ENCODE measurements around the gene CFAP54. TPM values are rescaled to one million over a fixed set of nuclear protein-coding genes. Genes with fewer than 3 reads are reported as not detected.

CFAP54 gene
- polyA plus RNA-seq, 1 donor from 2014 or later, result 1.1 TPM

DNA sequence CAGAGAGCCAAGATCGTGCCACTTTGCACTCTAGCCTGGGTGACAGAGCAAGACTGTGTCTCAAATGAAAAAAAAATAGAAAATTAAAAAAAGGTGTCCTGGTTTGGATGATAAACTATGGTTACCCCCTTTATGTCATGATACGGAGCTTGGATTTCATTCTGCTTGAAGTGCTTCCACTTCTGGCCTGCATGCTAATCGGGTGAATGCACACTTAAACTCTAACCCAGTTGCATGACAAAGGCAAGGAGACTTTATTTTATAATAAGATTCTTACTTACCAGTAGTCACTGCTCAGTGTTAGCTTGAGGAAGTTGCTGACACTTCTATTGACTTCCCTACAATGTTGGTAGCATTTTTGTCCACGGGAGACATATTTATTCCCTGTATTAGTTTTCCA, 24.3 kb downstream of the CFAP54 start:
- Histone ChIP-seq H4K20me1 (ENCODE audit: insufficient read depth) (no peaks in the 10 kb centered on the region), H3K9ac (ENCODE audit: low read length) (no peak overlapping the region), H3K79me2 (replicated peaks; ENCODE audit: insufficient read depth, low read length) (no peaks in the 10 kb centered on the region), H3K9me2 (ENCODE audit: insufficient read depth, low read length) (no peaks in the 10 kb centered on the region), H3K36me3 (ENCODE audit: insufficient read depth, low read length) (no peaks in the 10 kb centered on the region), H3K27ac (ENCODE audit: low read length) (no peak overlapping the region), H3K4me2 (ENCODE audit: low read length) (no peak overlapping the region), H3F3A (ENCODE audit: insufficient read depth, low read length, poor library complexity, severe bottlenecking) (no peaks in the 10 kb centered on the region), H2AFZ (ENCODE audit: low read depth, low read length) (no peak overlapping the region), H3K9me3 (ENCODE audit: low read length) (no peaks in the 10 kb centered on the region), H3K27me3 (ENCODE audit: insufficient read depth, low read depth, low read length) (no peaks in the 10 kb centered on the region), H3K4me3 (ENCODE audit: low read length) (no peak overlapping the region)
- TF ChIP-seq POLR2AphosphoS5 (IDR thresholded peaks at IDR 0.05), result no peak
- TF ChIP-seq, protein P1, sequence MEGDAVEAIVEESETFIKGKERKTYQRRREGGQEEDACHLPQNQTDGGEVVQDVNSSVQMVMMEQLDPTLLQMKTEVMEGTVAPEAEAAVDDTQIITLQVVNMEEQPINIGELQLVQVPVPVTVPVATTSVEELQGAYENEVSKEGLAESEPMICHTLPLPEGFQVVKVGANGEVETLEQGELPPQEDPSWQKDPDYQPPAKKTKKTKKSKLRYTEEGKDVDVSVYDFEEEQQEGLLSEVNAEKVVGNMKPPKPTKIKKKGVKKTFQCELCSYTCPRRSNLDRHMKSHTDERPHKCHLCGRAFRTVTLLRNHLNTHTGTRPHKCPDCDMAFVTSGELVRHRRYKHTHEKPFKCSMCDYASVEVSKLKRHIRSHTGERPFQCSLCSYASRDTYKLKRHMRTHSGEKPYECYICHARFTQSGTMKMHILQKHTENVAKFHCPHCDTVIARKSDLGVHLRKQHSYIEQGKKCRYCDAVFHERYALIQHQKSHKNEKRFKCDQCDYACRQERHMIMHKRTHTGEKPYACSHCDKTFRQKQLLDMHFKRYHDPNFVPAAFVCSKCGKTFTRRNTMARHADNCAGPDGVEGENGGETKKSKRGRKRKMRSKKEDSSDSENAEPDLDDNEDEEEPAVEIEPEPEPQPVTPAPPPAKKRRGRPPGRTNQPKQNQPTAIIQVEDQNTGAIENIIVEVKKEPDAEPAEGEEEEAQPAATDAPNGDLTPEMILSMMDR (IDR thresholded peaks at IDR 0.05; ENCODE audit: poor library complexity, severe bottlenecking), result no peak
- TF ChIP-seq SMC3 (conservative IDR thresholded peaks at IDR 0.05; ENCODE audit: poor library complexity), result no peak
- no peak for TF ChIP-seq EZH2 (IDR thresholded peaks at IDR 0.05; ENCODE audit: borderline replicate concordance, insufficient read depth, low read length, poor library complexity, severe bottlenecking)
- no peak for TF ChIP-seq MXI1 (conservative IDR thresholded peaks at IDR 0.05; ENCODE audit: poor library complexity, severe bottlenecking)

DNA sequence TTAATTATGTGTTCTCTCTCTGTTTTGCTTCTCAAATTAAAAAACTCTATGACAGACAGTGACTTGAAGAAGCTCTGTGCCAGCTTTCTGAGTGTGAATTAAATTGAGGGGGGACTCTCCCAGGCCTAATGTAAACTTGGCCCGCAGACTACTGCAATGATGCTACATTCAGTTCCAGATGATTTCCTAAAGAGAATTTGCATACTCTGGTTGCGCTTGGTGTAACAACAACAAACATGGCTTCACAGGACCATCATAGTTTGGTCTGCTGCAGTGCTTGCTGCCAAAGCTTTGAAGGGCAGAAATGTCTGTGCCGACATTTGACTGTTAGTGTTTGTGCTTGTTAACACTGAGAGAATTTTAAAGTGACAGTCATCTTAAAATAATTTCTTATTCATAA, 25.0 kb downstream of the CFAP54 start:
- Histone ChIP-seq H3K27me3 (ENCODE audit: insufficient read depth, low read depth, low read length) (no peaks in the 10 kb centered on the region), H3F3A (ENCODE audit: insufficient read depth, low read length, poor library complexity, severe bottlenecking) (no peaks in the 10 kb centered on the region), H3K4me2 (ENCODE audit: low read length) (no peak overlapping the region), H3K36me3 (ENCODE audit: insufficient read depth, low read length) (no peaks in the 10 kb centered on the region), H3K79me2 (replicated peaks; ENCODE audit: insufficient read depth, low read length) (no peaks in the 10 kb centered on the region), H3K9me3 (ENCODE audit: low read length) (no peaks in the 10 kb centered on the region), H3K9ac (ENCODE audit: low read length) (no peak overlapping the region), H3K9me2 (ENCODE audit: insufficient read depth, low read length) (no peaks in the 10 kb centered on the region), H2AFZ (ENCODE audit: low read depth, low read length) (no peak overlapping the region), H4K20me1 (ENCODE audit: insufficient read depth) (no peaks in the 10 kb centered on the region), H3K27ac (ENCODE audit: low read length) (no peak overlapping the region), H3K4me3 (ENCODE audit: low read length) (no peak overlapping the region)
- no peak for TF ChIP-seq SMC3 (conservative IDR thresholded peaks at IDR 0.05; ENCODE audit: poor library complexity)
- TF ChIP-seq EP300 (conservative IDR thresholded peaks at IDR 0.05; ENCODE audit: poor library complexity, severe bottlenecking), result no peak
- no peak for TF ChIP-seq EZH2 (IDR thresholded peaks at IDR 0.05; ENCODE audit: borderline replicate concordance, insufficient read depth, low read length, poor library complexity, severe bottlenecking)
- TF ChIP-seq, protein P2, sequence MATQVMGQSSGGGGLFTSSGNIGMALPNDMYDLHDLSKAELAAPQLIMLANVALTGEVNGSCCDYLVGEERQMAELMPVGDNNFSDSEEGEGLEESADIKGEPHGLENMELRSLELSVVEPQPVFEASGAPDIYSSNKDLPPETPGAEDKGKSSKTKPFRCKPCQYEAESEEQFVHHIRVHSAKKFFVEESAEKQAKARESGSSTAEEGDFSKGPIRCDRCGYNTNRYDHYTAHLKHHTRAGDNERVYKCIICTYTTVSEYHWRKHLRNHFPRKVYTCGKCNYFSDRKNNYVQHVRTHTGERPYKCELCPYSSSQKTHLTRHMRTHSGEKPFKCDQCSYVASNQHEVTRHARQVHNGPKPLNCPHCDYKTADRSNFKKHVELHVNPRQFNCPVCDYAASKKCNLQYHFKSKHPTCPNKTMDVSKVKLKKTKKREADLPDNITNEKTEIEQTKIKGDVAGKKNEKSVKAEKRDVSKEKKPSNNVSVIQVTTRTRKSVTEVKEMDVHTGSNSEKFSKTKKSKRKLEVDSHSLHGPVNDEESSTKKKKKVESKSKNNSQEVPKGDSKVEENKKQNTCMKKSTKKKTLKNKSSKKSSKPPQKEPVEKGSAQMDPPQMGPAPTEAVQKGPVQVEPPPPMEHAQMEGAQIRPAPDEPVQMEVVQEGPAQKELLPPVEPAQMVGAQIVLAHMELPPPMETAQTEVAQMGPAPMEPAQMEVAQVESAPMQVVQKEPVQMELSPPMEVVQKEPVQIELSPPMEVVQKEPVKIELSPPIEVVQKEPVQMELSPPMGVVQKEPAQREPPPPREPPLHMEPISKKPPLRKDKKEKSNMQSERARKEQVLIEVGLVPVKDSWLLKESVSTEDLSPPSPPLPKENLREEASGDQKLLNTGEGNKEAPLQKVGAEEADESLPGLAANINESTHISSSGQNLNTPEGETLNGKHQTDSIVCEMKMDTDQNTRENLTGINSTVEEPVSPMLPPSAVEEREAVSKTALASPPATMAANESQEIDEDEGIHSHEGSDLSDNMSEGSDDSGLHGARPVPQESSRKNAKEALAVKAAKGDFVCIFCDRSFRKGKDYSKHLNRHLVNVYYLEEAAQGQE (IDR thresholded peaks at IDR 0.05; ENCODE audit: borderline replicate concordance), result no peak
- TF ChIP-seq TAF1 (IDR thresholded peaks at IDR 0.05; ENCODE audit: low read depth), result no peak
- no peak for TF ChIP-seq POLR2AphosphoS5 (IDR thresholded peaks at IDR 0.05)
- TF ChIP-seq, protein P1 (IDR thresholded peaks at IDR 0.05; ENCODE audit: poor library complexity, severe bottlenecking), result no peak
- no peak for TF ChIP-seq RAD21 (conservative IDR thresholded peaks at IDR 0.05)
- no peak for TF ChIP-seq MXI1 (conservative IDR thresholded peaks at IDR 0.05; ENCODE audit: poor library complexity, severe bottlenecking)

Data from neural cell (in vitro differentiated cells).